Heart left ventricle (tissue), 13 donors: ENCODE data around the gene BATF3.

ENCODE experiments used
- CTCF ChIP-seq, 12 donors: fragments of 200-600 bp; sonication (generic) in 4 of 12; IDR thresholded peaks; one replicate each; pipeline versions ENCODE4 v1.5.0 to v1.8.0; 2018 to 2022; ENCODE audit warnings: antibody characterized with exemption in 12 of 12, mild to moderate bottlenecking in 5 of 12
- POLR2A ChIP-seq, 2 donors: fragments of 450-650 bp; IDR thresholded peaks; one replicate each; pipeline ENCODE4 v1.6.1; 2017; ENCODE audit warnings: antibody characterized with exemption in 2 of 2, mild to moderate bottlenecking in 2 of 2, moderate library complexity in 2 of 2
- donor health status: ischemic (EF 13 %, LVEDD 7.1; RV severe dilation, severe dysfunction).
- donor health status: DM: no; HTN: yes; CAD: no.
- donor health status: DM: no; HTN: no; CAD: no.
- donor health status: ischemic (EF 25% LVEDD 6.9; RV normal size, moderate dysfunction).
- donor health status: ischemic (EF 25% LVEDD 5.7; RV mildly dilated, moderate dysfunction).
- donor health status: ischemic (EF 35%, LVEDD 5.7; RV mildly dilated, moderate dysfunction).
- donor health status: nonischemic (EF 11% LVEDD 7.7; RV severe dilation, severe dysfunction).
- donor health status: DM: yes; HTN: yes; CAD: no.
- donor health status: PGD.
- donor health status: ischemic (EF 29% LVEDD 5.4; RV normal size, mild dysfunction).
- donor health status: nonischemic (EF 23%, LVEDD 6.1; RV moderate dilation, normal function).

DNA sequence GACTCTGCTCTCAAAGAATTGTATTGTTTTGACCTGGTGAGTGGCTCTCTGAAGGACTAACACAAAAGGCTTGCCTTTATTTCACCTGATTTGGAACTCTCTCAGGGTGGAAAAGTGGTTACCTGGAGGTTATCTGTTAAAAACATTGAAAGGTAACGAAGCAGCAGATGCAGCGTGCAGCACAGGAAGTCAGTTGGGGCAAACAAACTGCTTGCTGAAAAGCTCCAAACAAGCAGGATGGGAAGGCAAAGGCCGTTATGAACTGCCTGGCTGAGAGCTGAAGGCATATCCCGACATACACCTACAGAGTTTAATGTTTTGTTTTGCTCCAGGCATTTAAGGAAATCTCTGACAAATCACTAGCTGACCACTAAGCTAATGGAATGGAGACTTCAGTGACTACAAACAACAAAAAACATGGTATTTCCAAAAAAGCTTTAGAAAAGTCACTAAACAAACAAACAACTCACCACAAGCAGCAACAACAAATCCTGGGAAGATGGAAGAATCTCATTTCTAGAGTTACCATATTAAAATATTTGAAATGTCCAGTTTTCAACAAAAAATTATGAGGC lies 44.3 kb upstream of the BATF3 start:
- TF ChIP-seq POLR2A (IDR thresholded peaks at IDR 0.05) (no peak), CTCF (IDR thresholded peaks at IDR 0.05) (no peak)
